Left forelimb (tissue), 1 donor: ENCODE data around the gene ATAD3C.
"Not testable (repeated sequence)": the region's sequence is repeated elsewhere in the genome, so short reads cannot be mapped to it uniquely, and the experiment has no call there.

Source experiments
- DNase-seq: peaks from one replicate; pipeline ENCODE4 v3.0.0-alpha.2; 2018; ENCODE audit warnings: low spot score

Gene ATAD3C

GRCh38 chr1:1472053-1472876 lies 22.8 kb downstream of the ATAD3C start:
- DNase-seq, result not testable (repeated sequence)

- not testable (repeated sequence) for DNase-seq
These were observed 26.5 kb downstream of the ATAD3C start for GRCh38 chr1:1476011-1476410.

- DNase-seq, result no peak
These were observed 27.7 kb downstream of the ATAD3C start for GRCh38 chr1:1477206-1477605.

- no peak for DNase-seq
These were observed 30.3 kb downstream of the ATAD3C start for GRCh38 chr1:1479547-1480487.

- not testable (repeated sequence) for DNase-seq
These were observed 31.0 kb downstream of the ATAD3C start for GRCh38 chr1:1480488-1480867.

GRCh38 chr1:1481811-1482210 lies 32.3 kb downstream of the ATAD3C start:
- DNase-seq, result not testable (repeated sequence)

GRCh38 chr1:1482856-1483255 lies 33.4 kb downstream of the ATAD3C start:
- DNase-seq, result no peak

GRCh38 chr1:1483714-1484113 lies 34.2 kb downstream of the ATAD3C start:
- no peak for DNase-seq

- DNase-seq, result not testable (repeated sequence)
These were observed 35.7 kb downstream of the ATAD3C start for GRCh38 chr1:1484976-1485750.

- not testable (repeated sequence) for DNase-seq
These were observed 36.3 kb downstream of the ATAD3C start for GRCh38 chr1:1485755-1486317.

- no peak for DNase-seq
These were observed 38.2 kb downstream of the ATAD3C start for GRCh38 chr1:1487701-1488100.

GRCh38 chr1:1489231-1489630 lies 39.7 kb downstream of the ATAD3C start:
- DNase-seq, result no peak

- DNase-seq, result no peak
These were observed 40.4 kb downstream of the ATAD3C start for GRCh38 chr1:1489861-1490260.

GRCh38 chr1:1490633-1491230 lies 41.2 kb downstream of the ATAD3C start:
- no peak for DNase-seq

- no peak for DNase-seq
These were observed 42.1 kb downstream of the ATAD3C start for GRCh38 chr1:1491601-1492000.

- DNase-seq, result not testable (repeated sequence)
These were observed 44.8 kb downstream of the ATAD3C start for GRCh38 chr1:1494311-1494710.

GRCh38 chr1:1495461-1495975 lies 46.0 kb downstream of the ATAD3C start:
- not testable (repeated sequence) for DNase-seq

GRCh38 chr1:1504777-1505365 lies 55.4 kb downstream of the ATAD3C start:
- not testable (repeated sequence) for DNase-seq

GRCh38 chr1:1505366-1505798 lies 55.9 kb downstream of the ATAD3C start:
- not testable (repeated sequence) for DNase-seq

GRCh38 chr1:1505801-1506200 lies 56.3 kb downstream of the ATAD3C start:
- DNase-seq, result not testable (repeated sequence)
